SIG-M5 treated with dmso at 0.1 percent for 504 hours (cell line): Measurements from ENCODE around the gene DENND1A.

Experiments used
- DNase-seq: peaks from one replicate; lab custom pipeline; 2025; ENCODE audit not compliant: unreplicated experiment; lab: John Stamatoyannopoulos, UW

The DENND1A gene

DNA sequence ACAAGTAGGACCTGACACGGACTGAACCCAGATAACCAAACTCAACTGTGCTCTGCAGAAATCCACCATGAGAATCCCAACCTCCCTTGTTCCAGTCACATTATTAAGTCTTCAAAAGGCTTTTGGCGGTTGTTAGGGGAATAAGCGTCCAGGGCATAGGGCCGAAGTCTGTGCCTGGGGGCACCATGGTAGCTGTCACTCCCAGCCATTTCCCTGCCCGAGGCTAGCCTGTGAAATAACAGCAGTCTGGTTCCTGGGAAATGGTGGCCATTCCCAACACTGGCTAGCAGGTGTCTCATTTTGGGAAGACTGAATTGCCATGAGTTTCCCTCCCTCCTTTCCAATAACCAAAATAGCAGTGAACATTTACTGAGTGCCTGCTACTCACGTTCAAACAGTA lies 451.8 kb downstream of the DENND1A start:
- no peak for DNase-seq

- DNase-seq, result no peak
Measured at GRCh38 chr9:123475407-123475806, 454.5 kb downstream of the DENND1A start.

GRCh38 chr9:123472862-123473614 lies 456.9 kb downstream of the DENND1A start:
- no peak for DNase-seq

DNA sequence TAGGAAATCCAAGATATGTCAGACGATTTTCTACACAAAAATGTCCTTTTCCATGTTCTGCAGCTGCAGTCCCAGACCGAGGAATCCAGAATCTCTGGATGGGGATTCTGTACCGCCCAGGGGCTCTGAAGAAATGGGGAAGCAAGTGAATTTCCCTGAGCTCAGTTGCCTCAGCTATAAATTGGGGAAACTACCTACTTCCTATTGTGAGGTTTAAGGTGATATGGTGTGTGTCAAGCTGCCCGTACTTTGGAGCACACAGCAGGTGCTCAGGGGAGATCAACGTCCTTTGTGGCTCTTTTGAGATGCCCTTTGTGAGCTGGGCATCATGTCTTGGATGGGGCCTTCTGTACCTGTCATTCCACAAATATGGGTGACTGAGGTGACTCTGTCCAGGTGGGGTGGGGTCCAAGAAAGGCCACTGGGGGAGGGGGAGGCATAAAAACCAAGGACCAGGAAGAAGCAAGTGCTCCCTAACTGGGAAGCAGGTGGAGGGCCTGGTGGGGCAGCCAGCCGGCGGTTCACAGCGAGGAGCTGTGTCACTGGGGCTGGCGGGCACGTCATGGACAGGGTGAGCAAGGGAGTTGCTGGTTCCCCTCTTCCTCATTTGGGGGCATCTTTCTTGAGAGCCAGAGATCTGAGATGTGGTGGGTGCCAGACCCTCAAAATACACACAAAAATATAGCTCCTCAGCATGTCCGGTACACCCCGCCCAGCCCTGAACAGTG lies 457.9 kb downstream of the DENND1A start:
- no peak for DNase-seq

GRCh38 chr9:123470991-123471770 lies 458.7 kb downstream of the DENND1A start:
- no peak for DNase-seq

DNA sequence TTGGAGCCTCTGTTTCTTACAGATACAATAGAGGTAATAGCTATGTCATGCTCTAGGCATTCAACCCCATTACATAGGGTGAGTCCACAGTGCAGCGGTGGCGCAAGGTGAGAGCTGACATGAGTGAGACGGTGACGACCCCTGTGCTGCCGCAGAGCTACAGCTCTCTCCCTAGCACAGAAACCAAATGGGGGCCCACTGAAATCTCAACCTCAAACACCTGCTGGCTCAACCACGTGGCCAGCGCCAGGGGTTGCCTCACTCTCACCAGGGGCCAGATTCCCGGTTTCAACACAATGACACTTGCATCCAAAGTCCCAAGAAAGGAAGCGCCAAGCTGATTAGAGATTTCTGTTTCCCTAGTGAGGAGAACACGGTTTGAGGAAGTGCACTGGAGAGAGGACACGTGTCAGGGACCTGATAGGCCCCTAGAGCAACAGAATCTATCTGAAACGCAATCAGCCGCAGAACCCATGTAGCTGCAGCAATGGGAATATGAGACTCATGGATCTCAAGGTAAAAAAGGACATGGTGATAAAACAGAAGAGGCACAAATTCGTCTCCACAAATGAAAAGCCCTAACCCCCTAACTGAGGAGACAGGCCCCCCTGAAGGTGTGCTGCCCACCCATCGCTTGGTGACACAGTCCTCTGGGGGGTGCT lies 459.7 kb downstream of the DENND1A start:
- DNase-seq, result peak; percentile 85

DNA sequence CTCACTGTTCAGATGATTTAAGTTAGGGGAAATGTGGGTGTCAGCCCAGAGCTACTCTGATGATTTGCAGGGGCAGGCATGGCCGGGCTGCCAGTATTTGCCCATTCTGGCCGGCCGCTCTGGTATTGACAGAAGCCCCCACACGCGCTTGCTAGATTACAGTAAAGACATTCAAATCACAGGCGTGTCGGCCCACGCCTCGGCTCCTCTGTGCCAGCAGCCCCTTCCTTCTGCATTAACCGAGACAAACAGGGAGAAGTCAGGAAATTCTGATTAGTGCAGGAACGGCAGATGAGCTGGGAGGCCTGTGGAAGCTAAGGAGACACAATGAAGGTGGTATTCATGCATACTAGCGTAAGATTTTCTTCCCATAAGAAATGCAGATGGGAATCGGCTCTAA lies 460.6 kb downstream of the DENND1A start:
- no peak for DNase-seq

- DNase-seq, result no peak
Measured at GRCh38 chr9:123468541-123468940, 461.4 kb downstream of the DENND1A start.

- peak; percentile 39 for DNase-seq
Measured at GRCh38 chr9:123465304-123465703, 464.6 kb downstream of the DENND1A start.

GRCh38 chr9:123460091-123460490 lies 469.8 kb downstream of the DENND1A start:
- DNase-seq, result no peak

DNA sequence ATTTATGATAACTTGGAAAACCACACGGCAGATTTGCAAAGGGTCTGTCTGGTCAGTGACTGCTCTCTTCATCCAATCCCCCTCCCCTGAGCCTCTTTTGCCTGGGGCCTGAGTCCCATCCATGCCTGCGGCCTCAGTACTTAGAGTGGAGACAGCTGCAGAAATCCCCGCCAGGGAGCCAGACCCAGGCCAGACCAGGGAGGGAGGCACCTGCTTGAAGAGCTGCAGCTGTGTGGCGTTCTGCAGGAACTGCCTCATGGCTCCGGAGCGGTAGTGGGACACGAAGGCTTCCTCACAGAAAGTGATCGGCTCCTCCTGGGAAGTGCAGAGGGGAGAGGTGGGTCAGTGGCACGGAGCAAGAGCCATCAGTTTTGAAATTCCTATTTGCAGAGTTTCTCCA lies 472.3 kb downstream of the DENND1A start:
- no peak for DNase-seq

DNA sequence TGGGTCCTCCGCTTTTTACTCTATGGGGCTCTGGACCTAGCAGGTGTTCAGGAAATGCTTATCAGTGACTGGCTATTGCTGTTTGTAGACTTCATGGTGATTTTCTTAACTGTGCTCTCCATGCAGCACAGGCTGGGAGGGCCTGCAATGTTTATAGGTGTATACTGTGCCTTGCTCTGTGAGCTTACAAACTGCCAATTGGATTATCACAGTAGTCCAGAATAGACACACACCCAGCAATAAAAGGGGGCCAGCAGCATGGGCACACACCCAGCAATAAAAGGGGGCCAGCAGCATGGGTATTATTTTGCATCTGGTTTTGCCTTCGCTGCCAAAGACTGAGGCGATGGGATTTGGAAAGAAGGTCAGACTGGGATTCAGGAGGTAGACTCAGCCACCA lies 473.9 kb downstream of the DENND1A start:
- DNase-seq, result no peak

GRCh38 chr9:123455187-123455586 lies 474.7 kb downstream of the DENND1A start:
- DNase-seq, result no peak

- no peak for DNase-seq
Measured at GRCh38 chr9:123454361-123454760, 475.6 kb downstream of the DENND1A start.

GRCh38 chr9:123453831-123454321 lies 476.1 kb downstream of the DENND1A start:
- DNase-seq, result no peak

- no peak for DNase-seq
Measured at GRCh38 chr9:123453076-123453667, 476.8 kb downstream of the DENND1A start.

DNA sequence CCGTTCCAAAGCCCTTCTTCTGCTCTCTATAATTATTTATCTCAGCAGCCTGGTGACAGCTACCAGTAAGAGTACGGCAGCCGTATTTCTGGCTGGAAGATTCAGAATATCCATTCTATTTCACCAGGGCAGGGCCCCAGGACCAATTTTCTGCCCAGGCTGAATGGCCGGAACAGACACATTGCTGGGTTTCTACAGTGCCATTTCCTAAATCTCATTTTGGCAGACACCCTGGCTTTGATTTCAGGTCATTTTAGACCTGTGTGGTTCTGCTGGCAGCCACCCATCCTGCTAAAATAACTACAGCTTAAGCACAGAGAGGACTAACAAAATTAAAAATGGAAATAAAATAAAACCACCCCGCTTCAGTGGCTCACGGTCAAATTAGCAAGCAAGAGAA lies 478.9 kb downstream of the DENND1A start:
- no peak for DNase-seq

DNA sequence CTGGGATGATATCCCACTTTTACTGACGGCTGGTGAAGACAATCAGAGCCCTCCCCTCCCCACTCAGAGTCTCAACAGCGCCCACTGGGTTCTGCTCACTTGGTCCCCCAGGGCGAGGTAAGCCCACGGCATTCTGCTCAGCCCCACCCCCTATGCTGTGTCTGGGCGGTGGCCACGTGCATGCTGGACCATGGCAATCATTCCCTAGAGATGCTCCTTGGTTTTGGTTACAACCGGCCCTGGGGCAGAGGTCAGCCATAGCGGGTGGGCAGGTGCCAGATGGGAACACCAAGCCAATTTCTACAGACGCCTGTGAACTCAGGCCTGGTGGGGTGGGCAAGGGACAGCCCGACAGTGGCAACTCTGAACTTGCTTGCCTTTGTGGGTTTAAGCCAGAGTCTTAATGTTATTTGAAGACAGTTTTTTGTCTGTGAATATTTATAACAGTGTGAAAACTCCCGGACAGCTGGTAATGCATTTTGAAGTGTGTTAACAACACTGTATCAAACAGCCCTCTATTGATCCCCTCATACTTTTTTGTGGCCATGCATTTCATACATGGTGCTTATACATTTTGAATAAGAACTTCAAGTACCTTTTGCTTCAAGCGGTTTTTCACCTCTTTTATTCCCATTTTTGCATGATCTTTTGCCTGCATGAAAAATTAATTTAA lies 479.7 kb downstream of the DENND1A start:
- DNase-seq, result no peak

DNA sequence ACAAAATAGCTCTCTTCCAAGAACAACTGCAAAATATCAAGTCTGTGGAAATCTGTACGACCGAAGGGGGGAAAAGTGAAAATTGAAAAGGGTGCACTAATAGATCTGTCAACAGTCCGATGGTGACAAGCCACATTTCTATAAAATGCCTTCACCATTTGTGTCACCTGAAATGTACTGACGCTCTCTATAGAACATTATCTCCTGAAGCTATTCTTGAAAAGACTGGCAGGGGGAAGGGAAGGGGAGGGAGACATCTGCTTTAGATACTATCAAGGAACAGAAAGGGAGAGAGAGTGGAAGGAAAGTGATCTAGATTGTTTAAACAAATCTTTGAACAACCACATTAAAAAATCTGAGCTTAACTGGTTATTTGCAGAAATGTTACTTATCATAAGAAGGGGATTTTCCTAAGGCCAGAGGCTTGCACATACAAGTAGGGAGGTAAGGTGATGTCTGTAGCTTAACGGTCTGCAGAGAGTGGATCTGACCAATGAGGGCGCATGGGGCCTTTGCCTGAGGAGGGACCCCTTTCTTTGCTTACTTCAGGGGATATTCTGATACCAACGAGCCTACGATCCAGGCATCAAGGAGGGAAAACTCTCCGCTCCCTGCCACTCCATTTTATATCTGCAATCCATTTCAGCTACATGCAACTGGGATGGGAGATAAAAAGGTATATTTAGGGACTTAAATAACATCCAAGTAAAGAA lies 481.8 kb downstream of the DENND1A start:
- DNase-seq, result no peak
